AG08395 (cell line): ENCODE results near the gene VEGFD.
"Not testable (repeated sequence)": the region's sequence is repeated elsewhere in the genome, so short reads cannot be mapped to it uniquely, and the experiment has no call there.

Experiments used
- DNase-seq: peaks from one replicate; pipeline ENCODE4 v3.0.0; 2012; ENCODE audit warnings: mixed read lengths, low spot score

VEGFD gene

GRCh38 chrX:15305899-15306298 lies 78.3 kb downstream of the VEGFD start:
- not testable (repeated sequence) for DNase-seq

GRCh38 chrX:15301924-15302323 lies 82.3 kb downstream of the VEGFD start:
- no peak for DNase-seq

DNA sequence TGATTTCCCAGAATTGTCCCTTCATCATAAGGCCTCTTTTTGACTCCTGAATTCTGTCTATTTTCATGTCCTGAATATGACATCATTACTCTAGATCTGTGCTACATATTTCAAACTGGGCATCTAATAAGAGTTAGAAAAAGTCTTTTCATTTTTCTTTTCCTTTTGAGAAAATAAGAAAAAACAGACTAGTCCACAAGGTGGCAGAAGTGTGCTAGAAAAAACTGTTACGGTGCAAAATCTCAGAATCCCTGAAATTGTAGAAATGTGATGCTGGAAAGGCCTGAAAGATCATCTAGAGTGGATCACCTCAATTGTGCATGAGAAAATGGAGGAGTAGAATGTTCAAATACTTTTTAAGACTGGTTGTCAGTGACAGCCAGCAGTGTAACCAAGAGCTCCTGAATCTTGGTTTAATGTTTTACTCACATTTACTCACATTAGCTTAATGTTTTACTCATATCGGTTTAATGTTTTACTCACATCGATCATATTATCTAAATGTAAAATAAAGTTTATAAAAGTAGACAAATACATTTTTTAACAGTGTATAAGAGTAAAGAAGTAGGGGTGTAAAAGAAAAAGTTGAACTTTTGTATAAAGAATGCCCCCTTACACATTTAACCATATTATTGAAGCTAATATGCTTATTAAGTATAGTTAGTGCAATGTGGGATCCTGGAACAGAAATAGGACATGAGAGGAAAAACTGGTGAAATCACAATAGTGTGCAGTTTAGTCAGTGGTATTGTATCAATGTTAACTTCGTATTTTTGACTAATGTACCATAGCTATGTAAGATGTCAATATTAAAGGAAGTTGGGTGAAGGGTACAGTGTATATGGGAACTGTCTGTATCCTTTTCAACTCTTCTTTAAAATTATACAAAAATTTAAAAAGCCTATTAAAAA lies 84.0 kb downstream of the VEGFD start:
- peak; percentile 46 for DNase-seq

DNA sequence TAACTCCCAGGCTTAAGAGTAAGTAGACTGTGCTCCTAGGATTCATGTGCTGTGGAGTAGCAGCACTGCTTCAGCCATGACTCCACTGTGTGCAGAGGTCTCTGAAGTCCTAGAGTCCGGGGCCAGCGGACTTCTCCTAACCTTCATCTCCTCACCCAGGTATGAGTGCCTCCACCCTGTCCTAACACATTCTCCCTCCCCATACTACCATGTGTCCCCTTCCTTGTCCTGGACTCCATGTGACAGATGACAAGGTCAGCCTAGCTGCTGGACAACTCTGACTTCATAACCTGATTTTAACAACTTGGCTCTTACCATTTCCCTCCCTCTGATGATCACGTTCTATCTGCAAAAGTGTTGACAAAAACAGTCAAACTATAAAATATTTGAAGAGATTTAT lies 85.4 kb downstream of the VEGFD start:
- DNase-seq, result no peak

DNA sequence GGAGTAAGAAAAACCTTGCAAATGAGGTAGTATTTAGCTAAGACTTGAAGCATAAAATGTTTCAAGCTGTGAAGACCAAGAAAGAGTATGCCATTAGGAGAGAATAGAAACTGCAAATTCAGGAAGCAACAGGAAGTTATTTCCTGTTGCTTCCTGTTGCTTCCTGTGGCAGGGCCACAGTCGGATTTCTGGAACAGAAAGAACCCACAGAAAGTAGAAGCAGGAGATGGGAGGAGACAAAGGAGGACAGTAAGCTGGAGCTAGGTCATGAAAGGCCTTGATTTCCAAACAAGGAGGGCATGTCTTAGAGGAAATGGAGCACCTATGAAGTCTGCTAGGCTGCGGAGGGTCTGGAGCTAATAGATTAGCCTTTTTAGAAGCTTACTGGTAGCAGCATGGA lies 86.0 kb downstream of the VEGFD start:
- DNase-seq, result no peak
